SK-N-SH (cell line): ENCODE data around the gene NAALADL2. TPM values are rescaled to one million over a fixed set of nuclear protein-coding genes. Genes with fewer than 3 reads are reported as not detected.

Experiments
- CTCF ChIA-PET: fragments of 300-600, 350-600 bp; formaldehyde crosslinking; extraction: SDS; loops from one replicate; lab custom pipeline; 2021; lab: Yijun Ruan, JAX
- POLR2A ChIA-PET: fragments of 350-600 bp; sonication (Branson Sonifier 250); formaldehyde crosslinking; extraction: SDS; loops from one replicate; lab custom pipeline; 2020; ENCODE audit warnings: antibody characterized with exemption, inconsistent platforms; lab: Yijun Ruan, JAX
- DNase-seq: peaks from one replicate; pipeline ENCODE4 v3.0.0; 2012
- H2AFZ ChIP-seq: fragments of 200-600 bp; sonication (generic); 2 replicates; pipeline ENCODE4 v1.8.1; 2016; ENCODE audit warnings: antibody characterized with exemption, mild to moderate bottlenecking, low read depth
- H3F3A ChIP-seq: fragments of 200-600 bp; sonication (generic); replicated peaks from 2 replicates; pipeline ENCODE3; 2016; ENCODE audit warnings: antibody characterized with exemption, mild to moderate bottlenecking; ENCODE audit not compliant: insufficient read depth
- H3K27ac ChIP-seq, 2 experiments: fragments of 200-500 bp in 1 of 2; fragments of 200-600 bp in 1 of 2; sonication (Bioruptor generic) in 1 of 2; sonication (generic), shearing (Covaris generic) in 1 of 2; 2 replicates each; pipeline versions ENCODE4 v1.5.1 to v1.6.1; 2014 to 2016; ENCODE audit warnings: low read depth in 2 of 2, inconsistent platforms in 1 of 2, low read length in 1 of 2, mild to moderate bottlenecking in 1 of 2, mixed read lengths in 1 of 2
- H3K27me3 ChIP-seq: fragments of 200-600 bp; sonication (generic), shearing (Covaris generic); 2 replicates; pipeline ENCODE4 v1.6.1; 2016; ENCODE audit warnings: mixed run types; ENCODE audit not compliant: insufficient read depth
- H3K36me3 ChIP-seq, 2 experiments: fragments of 200-500 bp in 1 of 2; fragments of 200-600 bp in 1 of 2; sonication (Bioruptor generic) in 1 of 2; sonication (generic) in 1 of 2; replicated peaks in 1 of 2; 2 replicates each; pipeline versions ENCODE3 to v1.5.1; 2014 to 2016; ENCODE audit warnings: low read length in 1 of 2, mild to moderate bottlenecking in 1 of 2; ENCODE audit not compliant: insufficient read depth in 2 of 2, control insufficient read depth in 1 of 2
- H3K4me1 ChIP-seq, 2 experiments: fragments of 200-500 bp in 1 of 2; fragments of 200-600 bp in 1 of 2; sonication (Bioruptor generic) in 1 of 2; sonication (generic), shearing (Covaris generic) in 1 of 2; 2 replicates each; pipeline versions ENCODE4 v1.5.1 to v1.6.1; 2014 to 2016; ENCODE audit warnings: low read depth in 1 of 2, low read length in 1 of 2, mixed run types in 1 of 2; ENCODE audit not compliant: insufficient read depth in 2 of 2, control insufficient read depth in 1 of 2
- H3K4me2 ChIP-seq: fragments of 200-600 bp; sonication (generic), shearing (Covaris generic); 2 replicates; pipeline ENCODE4 v1.6.1; 2017; ENCODE audit warnings: mixed run types
- H3K4me3 ChIP-seq, 2 experiments: fragments of 200-500 bp in 1 of 2; fragments of 200-600 bp in 1 of 2; sonication (Bioruptor generic) in 1 of 2; sonication (generic), shearing (Covaris generic) in 1 of 2; 2 replicates each; pipeline versions ENCODE4 v1.5.1 to v1.8.1; 2014 to 2016; ENCODE audit warnings: low read depth in 2 of 2, inconsistent platforms in 1 of 2, low read length in 1 of 2, mild to moderate bottlenecking in 1 of 2, mixed read lengths in 1 of 2, moderate library complexity in 1 of 2
- H3K79me2 ChIP-seq: fragments of 200-600 bp; sonication (generic); 2 replicates; pipeline ENCODE4 v1.8.1; 2017; ENCODE audit warnings: mild to moderate bottlenecking; ENCODE audit not compliant: insufficient read depth
- H3K9ac ChIP-seq: fragments of 200-600 bp; sonication (generic); 2 replicates; pipeline ENCODE4 v1.6.1; 2017; ENCODE audit warnings: mixed run types
- H3K9me2 ChIP-seq: fragments of 200-600 bp; sonication (generic); 2 replicates; pipeline ENCODE4 v1.6.1; 2017; ENCODE audit warnings: mixed run types
- H3K9me3 ChIP-seq: fragments of 200-600 bp; sonication (generic); 2 replicates; pipeline ENCODE4 v1.6.1; 2017; ENCODE audit warnings: mixed run types, mild to moderate bottlenecking, moderate library complexity
- H4K20me1 ChIP-seq: fragments of 200-600 bp; sonication (generic); 2 replicates; pipeline ENCODE4 v1.6.1; 2017; ENCODE audit warnings: mild to moderate bottlenecking, mixed run types; ENCODE audit not compliant: insufficient read depth
- CHD2 ChIP-seq: fragments of 150-350 bp; IDR thresholded peaks from 2 replicates; pipeline ENCODE4 v1.6.1; 2018; ENCODE audit warnings: low read length; ENCODE audit not compliant: partially characterized antibody
- CTCF ChIP-seq: fragments of 200-600 bp; sonication (generic); IDR thresholded peaks from 2 replicates; pipeline ENCODE4 v1.6.1; 2017; ENCODE audit warnings: antibody characterized with exemption, mild to moderate bottlenecking, moderate library complexity
- FOXM1 ChIP-seq: IDR thresholded peaks from 2 replicates; pipeline ENCODE4 v1.4.0; 2012; ENCODE audit warnings: low read depth, mild to moderate bottlenecking
- GABPA ChIP-seq: IDR thresholded peaks from 2 replicates; pipeline ENCODE4 v1.4.0; 2012; ENCODE audit warnings: low read depth, mild to moderate bottlenecking
- IRF3 ChIP-seq: fragments of 150-350 bp; IDR thresholded peaks from 2 replicates; pipeline ENCODE4 v1.6.1; 2016; ENCODE audit warnings: mild to moderate bottlenecking, low read depth, low read length
- MAX ChIP-seq: IDR thresholded peaks from 2 replicates; pipeline ENCODE4 v1.4.0; 2012; ENCODE audit warnings: low read depth
- NRF1 ChIP-seq: IDR thresholded peaks from 2 replicates; pipeline ENCODE4 v1.6.1; 2012; ENCODE audit warnings: low read depth, mild to moderate bottlenecking, low read length
- PBX3 ChIP-seq: IDR thresholded peaks from 2 replicates; pipeline ENCODE4; 2012
- RAD21 ChIP-seq: IDR thresholded peaks from 2 replicates; pipeline ENCODE4 v1.6.1; 2012; ENCODE audit warnings: mild to moderate bottlenecking, low read length
- RCOR1 ChIP-seq: fragments of 150-350 bp; IDR thresholded peaks from 2 replicates; pipeline ENCODE4 v1.6.1; 2017; ENCODE audit warnings: antibody characterized with exemption, low read length
- RXRA ChIP-seq: IDR thresholded peaks from 2 replicates; pipeline ENCODE4 v1.4.0; 2012; ENCODE audit warnings: low read depth, mild to moderate bottlenecking, borderline replicate concordance
- TCF12 ChIP-seq: IDR thresholded peaks from 2 replicates; pipeline ENCODE4 v1.4.0; 2012
- USF1 ChIP-seq: IDR thresholded peaks from 2 replicates; pipeline ENCODE4 v1.4.0; 2012; ENCODE audit warnings: low read depth, borderline replicate concordance
- ZBTB33 ChIP-seq: IDR thresholded peaks from 2 replicates; pipeline ENCODE4 v1.4.0; 2012; ENCODE audit warnings: low read depth, borderline replicate concordance
- WGBS: methylation state at CpG from one replicate; pipeline ENCODE4 v1.1.6; 2017; ENCODE audit warnings: low lambda C conversion rate; 5-methylcytosine and 5-hydroxymethylcytosine counted together
- polyA plus RNA-seq, 3 experiments: library from polyadenylated mRNA; depleted of rRNA; stranded (reverse); fragments of >200 nt; gene quantifications; 2 replicates each; pipeline ENCODE4 v1.2.3, GENCODE V29; 2012
- TF ChIP-seq, protein P1 (sequence below): fragments of 150-350 bp; IDR thresholded peaks from 2 replicates; pipeline ENCODE4 v1.6.1; 2017; ENCODE audit warnings: antibody characterized with exemption, low read length, low read depth, borderline replicate concordance

NAALADL2 gene
- polyA plus RNA-seq, 1 of the 3 experiments (the other 2 are of a cell fraction), result 1.2 TPM

DNA sequence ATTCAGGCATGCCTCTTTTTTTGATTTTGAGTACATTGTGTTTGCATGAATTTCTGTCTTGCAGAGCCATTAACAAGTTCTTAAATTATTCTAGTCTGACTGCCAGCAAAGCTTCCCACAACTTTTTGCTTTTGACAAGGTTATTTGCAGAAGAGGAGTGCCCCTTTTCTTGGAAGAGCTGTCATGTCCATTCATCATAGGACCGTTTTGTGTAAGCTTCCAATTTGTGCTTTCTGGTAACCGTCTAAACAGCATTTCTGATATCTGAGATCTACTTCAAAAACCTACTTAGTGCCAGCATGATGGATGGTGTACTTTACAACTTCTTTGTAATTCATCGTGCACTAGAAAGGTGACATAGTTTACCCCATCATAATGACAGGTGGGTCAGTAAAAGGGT lies 379.7 kb downstream of the NAALADL2 start:
- ChIA-PET CTCF (no interaction called here), POLR2A (interaction anchor here (0.7 kb wide), 1 partner anchor 483 kb away, joined by 3 read pairs; no protein-coding TSS in a partner anchor)
- Histone ChIP-seq H3K27ac (no peak overlapping the region), H3K9me2 (no peaks in the 10 kb centered on the region), H3K4me2 (no peak overlapping the region), H3K4me1 (peaks cover 0 to 2% of the 10 kb centered on the region in 2 experiments; a peak in 2 of 4 replicates), H4K20me1 (no peaks in the 10 kb centered on the region), H3K9me3 (no peaks in the 10 kb centered on the region), H3K4me3 (no peak overlapping the region), H3K27me3 (no peaks in the 10 kb centered on the region), H2AFZ (no peak overlapping the region), H3K9ac (no peak overlapping the region), H3K36me3 (no peaks in the 10 kb centered on the region), H3K79me2 (no peaks in the 10 kb centered on the region), H3F3A (no peaks in the 10 kb centered on the region)
- WGBS, result 47% methylated on average over 3 of the region's 3 CpGs
- DNase-seq, result no peak
- TF ChIP-seq RCOR1 (no peak), CTCF (no peak), RXRA (no peak), ZBTB33 (no peak), PBX3 (no peak), CHD2 (no peak), GABPA (no peak), USF1 (no peak), FOXM1 (no peak), TCF12 (no peak), RAD21 (no peak), NRF1 (no peak), MAX (no peak), IRF3 (no peak)
- TF ChIP-seq, protein P1, sequence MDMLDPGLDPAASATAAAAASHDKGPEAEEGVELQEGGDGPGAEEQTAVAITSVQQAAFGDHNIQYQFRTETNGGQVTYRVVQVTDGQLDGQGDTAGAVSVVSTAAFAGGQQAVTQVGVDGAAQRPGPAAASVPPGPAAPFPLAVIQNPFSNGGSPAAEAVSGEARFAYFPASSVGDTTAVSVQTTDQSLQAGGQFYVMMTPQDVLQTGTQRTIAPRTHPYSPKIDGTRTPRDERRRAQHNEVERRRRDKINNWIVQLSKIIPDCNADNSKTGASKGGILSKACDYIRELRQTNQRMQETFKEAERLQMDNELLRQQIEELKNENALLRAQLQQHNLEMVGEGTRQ, result no peak
